ENCODE results near the gene COQ9.

DNA sequence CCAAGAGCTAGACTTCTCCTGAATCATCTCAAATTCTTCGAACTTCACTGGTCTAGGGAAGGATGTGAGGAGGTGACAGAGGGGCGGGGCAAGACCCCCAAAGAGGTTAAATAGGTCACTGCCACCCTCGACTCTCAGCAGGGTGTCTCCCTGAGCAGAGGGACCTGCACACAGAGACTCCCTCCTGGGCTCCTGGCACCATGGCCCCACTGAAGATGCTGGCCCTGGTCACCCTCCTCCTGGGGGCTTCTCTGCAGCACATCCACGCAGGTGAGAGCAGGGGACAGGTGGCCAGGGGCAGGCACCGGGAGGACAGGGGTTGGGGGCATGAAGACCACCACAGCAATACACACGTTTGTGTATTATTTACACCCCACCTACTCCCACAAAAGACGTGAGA, 33.5 kb upstream of the COQ9 start:
- no peak for TF ChIP-seq POLR2A (IDR thresholded peaks at IDR 0.05)
- TF ChIP-seq, protein P1, sequence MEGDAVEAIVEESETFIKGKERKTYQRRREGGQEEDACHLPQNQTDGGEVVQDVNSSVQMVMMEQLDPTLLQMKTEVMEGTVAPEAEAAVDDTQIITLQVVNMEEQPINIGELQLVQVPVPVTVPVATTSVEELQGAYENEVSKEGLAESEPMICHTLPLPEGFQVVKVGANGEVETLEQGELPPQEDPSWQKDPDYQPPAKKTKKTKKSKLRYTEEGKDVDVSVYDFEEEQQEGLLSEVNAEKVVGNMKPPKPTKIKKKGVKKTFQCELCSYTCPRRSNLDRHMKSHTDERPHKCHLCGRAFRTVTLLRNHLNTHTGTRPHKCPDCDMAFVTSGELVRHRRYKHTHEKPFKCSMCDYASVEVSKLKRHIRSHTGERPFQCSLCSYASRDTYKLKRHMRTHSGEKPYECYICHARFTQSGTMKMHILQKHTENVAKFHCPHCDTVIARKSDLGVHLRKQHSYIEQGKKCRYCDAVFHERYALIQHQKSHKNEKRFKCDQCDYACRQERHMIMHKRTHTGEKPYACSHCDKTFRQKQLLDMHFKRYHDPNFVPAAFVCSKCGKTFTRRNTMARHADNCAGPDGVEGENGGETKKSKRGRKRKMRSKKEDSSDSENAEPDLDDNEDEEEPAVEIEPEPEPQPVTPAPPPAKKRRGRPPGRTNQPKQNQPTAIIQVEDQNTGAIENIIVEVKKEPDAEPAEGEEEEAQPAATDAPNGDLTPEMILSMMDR (IDR thresholded peaks at IDR 0.05) = no peak

All from thyroid gland (tissue), 4 donors.